Left hindlimb (tissue), 1 donor: Measurements from ENCODE around the gene PRKG1.

Experiments
- DNase-seq: peaks from one replicate; pipeline ENCODE4 v3.0.0-alpha.2; 2018

PRKG1 gene

GRCh38 chr10:51910189-51910588 is 835.9 kb downstream of the PRKG1 start:
- DNase-seq, result no peak

- DNase-seq, result no peak
Measured at GRCh38 chr10:51910596-51910995, 836.3 kb downstream of the PRKG1 start.

- no peak for DNase-seq
Measured at GRCh38 chr10:51911723-51912122, 837.4 kb downstream of the PRKG1 start.

- no peak for DNase-seq
Measured at GRCh38 chr10:51915031-51915542, 840.8 kb downstream of the PRKG1 start.

GRCh38 chr10:51918440-51918839 is 844.2 kb downstream of the PRKG1 start:
- DNase-seq, result no peak

- DNase-seq, result no peak
Measured at GRCh38 chr10:51918884-51919325, 844.6 kb downstream of the PRKG1 start.

- DNase-seq, result no peak
Measured at GRCh38 chr10:51920672-51921071, 846.4 kb downstream of the PRKG1 start.

- DNase-seq, result no peak
Measured at GRCh38 chr10:51924359-51924758, 850.1 kb downstream of the PRKG1 start.

GRCh38 chr10:51926337-51926736 is 852.0 kb downstream of the PRKG1 start:
- DNase-seq, result peak; percentile 51

GRCh38 chr10:51928162-51928561 is 853.9 kb downstream of the PRKG1 start:
- DNase-seq, result no peak

GRCh38 chr10:51932530-51932929 is 858.2 kb downstream of the PRKG1 start:
- no peak for DNase-seq

- no peak for DNase-seq
Measured at GRCh38 chr10:51934373-51934772, 860.1 kb downstream of the PRKG1 start.

GRCh38 chr10:51935341-51935740 is 861.1 kb downstream of the PRKG1 start:
- DNase-seq, result no peak

GRCh38 chr10:51937308-51938140 is 863.2 kb downstream of the PRKG1 start:
- DNase-seq, result no peak

GRCh38 chr10:51950371-51950995 is 876.2 kb downstream of the PRKG1 start:
- DNase-seq, result no peak

- DNase-seq, result no peak
Measured at GRCh38 chr10:51950996-51951555, 876.8 kb downstream of the PRKG1 start.

- DNase-seq, result no peak
Measured at GRCh38 chr10:51951601-51952000, 877.3 kb downstream of the PRKG1 start.

GRCh38 chr10:51952056-51952455 is 877.8 kb downstream of the PRKG1 start:
- no peak for DNase-seq

- no peak for DNase-seq
Measured at GRCh38 chr10:51955696-51956095, 881.4 kb downstream of the PRKG1 start.

- DNase-seq, result no peak
Measured at GRCh38 chr10:51956822-51957221, 882.5 kb downstream of the PRKG1 start.

- DNase-seq, result no peak
Measured at GRCh38 chr10:51960494-51960895, 886.2 kb downstream of the PRKG1 start.

GRCh38 chr10:51961401-51961800 is 887.1 kb downstream of the PRKG1 start:
- no peak for DNase-seq

- DNase-seq, result no peak
Measured at GRCh38 chr10:51964630-51965029, 890.3 kb downstream of the PRKG1 start.

GRCh38 chr10:51965451-51965850 is 891.2 kb downstream of the PRKG1 start:
- DNase-seq, result no peak
